Measurements from ENCODE around the gene SETD3. TPM values are rescaled to one million over a fixed set of nuclear protein-coding genes. Genes with fewer than 3 reads are reported as not detected.

The SETD3 gene
- polyA plus RNA-seq, 3 donors = 19.8 to 45.5 (median 37.8) TPM

DNA sequence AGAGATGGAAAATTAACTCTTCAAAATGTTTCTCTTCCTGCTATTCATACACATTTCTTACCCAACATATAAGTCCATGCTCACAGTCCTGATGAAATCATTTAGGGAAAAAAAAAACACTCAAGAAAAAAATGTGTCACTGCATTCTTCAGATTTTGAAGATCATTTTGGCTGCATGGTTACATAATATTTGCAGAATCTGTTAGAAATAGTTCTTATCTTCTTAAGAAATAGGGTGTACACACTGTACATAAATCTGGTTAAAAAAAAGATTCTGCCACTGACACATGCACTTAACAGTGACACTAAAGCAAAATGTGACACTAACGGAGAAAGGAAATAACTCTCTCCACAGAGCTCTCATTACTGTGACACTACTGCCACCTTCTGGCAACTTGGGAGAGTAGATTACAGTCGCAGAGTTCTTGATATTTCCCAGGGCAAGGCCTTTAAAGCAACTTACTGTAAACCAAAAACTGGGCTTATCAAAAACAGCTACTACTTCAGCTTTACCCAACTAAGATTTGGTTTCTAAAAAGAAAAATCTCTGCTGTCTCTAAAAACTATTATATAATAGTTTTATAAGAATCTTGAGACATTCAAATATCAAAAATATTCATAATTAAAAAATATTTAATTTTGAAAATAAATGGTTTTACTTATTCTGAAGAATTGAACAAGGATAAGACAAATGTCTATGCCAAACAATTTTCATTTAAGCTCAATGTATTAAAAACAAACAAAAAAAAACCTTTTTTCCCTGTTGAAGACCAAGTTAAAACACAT lies 65.0 kb downstream of the SETD3 start:
- 2 to 4% (median 2%) methylated on average over 2 of the region's 2 CpGs for WGBS, 3 donors
- H3K27ac ChIP-seq (ENCODE audit: low read depth, low read length) = no peak overlapping the region

DNA sequence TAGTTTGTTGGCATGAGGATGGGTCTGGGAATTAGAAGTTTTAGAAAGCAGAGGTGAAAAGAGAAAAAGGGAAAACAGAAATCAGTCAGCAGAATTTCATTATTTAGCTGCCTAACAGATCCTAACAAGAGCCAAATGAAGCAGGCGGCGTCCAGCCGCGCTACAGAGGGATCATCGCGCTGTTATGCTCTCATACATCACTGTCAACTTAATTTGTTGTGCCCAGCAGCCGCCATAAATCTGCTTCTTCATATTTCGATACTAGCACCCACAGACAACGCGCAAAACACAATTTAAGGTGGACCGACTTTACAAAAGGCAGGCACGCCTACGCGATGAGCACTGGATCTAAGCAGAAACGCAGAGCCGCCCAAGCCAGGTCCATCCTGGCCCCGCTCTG lies 66.7 kb downstream of the SETD3 start:
- WGBS, 3 donors = 93 to 95% (median 95%) methylated on average over 17 of the region's 17 CpGs
- H3K27ac ChIP-seq (ENCODE audit: low read depth, low read length) = no peak overlapping the region

DNA sequence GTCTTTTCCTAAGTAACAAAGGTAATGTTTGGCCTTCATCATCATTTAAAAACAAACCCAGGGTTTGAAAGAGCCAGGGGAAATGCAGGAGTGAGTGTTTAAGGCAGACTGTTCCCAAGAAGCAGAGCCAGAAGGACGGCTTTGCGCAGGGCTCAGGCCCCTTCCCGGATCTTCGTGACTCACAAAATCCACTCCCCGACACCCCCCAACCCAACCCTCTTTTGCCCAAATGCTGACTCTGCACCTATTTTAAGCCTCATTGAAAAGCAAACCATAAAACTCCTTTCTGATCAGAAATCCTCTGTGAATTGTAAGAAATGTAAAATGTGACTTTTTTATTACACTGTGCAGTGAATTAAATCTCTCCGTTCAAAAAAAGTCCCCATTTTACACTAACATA lies 67.5 kb downstream of the SETD3 start:
- no peak overlapping the region for H3K27ac ChIP-seq (ENCODE audit: low read depth, low read length)
- WGBS, 3 donors = 88 to 92% (median 91%) methylated on average over 6 of the region's 6 CpGs

GRCh38 chr14:99412117-99413061 lies 68.3 kb downstream of the SETD3 start:
- H3K27ac ChIP-seq (ENCODE audit: low read depth, low read length) = no peak overlapping the region
- 75 to 80% (median 80%) methylated on average over 17 of the region's 17 CpGs for WGBS, 3 donors

DNA sequence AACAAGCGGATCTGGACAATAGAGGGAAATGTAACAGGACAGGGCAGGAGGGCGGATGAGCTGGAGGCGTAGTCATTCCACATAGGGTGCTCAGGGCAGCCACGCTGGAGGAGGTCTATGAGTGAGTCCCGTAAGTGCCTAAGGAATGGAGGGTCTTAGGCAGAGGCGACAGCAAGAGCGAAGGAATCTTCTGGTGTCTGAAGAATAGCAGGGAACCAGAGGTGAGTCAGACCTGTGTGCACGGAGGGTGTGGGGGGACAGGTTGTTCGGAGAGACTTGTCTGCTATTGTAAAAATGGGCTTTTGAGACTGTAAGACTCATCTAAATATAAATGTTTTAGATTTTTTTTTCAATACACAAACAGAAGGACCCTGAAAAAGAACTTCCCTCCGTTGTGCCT lies 70.6 kb downstream of the SETD3 start:
- no peak overlapping the region for H3K27ac ChIP-seq (ENCODE audit: low read depth, low read length)
- WGBS, 3 donors = 93 to 96% (median 93%) methylated on average over 10 of the region's 10 CpGs

DNA sequence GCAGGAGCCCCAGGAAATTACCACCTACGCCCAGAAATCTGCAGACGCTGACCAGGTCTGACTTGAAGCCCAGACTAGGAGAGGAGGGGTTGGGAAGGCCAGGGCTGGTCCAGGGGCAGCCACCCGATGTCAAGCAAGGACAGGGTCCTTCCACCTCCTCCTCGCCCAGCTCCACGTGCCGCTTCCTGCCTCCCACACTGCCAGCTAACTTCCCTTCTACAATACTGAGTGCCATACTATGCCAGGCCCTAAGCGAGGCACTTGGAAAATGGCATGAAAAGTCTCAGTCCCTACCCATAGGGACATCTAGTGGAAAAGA lies 71.7 kb downstream of the SETD3 start:
- 88 to 92% (median 91%) methylated on average over 7 of the region's 7 CpGs for WGBS, 3 donors
- H3K27ac ChIP-seq (ENCODE audit: low read depth, low read length) = no peak overlapping the region

DNA sequence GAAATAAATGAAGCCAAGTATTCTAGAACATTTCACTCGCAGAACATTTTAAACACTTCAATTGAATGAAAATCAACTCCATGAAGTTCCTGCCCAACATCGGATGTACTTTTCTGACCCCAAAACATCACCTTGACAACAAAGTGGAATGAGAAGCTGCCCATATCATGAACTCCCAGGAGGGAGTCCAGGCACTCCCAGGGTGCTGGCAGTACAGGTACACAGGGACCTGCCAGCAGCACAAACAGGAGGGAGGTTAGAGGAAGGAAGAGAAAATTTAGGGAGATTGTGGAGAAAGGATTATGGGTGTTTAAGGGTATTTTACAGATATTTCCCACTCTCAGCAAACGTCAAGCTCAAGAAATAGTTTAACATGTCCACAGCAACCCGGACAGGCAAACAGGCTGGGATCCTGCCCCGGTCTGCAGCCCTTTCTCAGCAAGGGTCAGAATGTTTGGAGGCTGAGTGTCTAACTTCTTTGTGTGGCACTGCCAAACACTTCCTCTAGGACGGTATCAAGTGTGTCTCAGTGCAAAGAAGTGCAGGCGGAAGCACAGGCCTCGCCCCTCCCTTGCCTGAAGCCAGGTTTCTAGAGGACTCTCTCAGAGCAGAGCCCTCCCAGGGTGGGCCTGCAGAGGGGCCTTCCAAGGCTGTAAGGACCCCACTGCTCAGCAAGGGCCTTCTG lies 72.2 kb downstream of the SETD3 start:
- 87 to 89% (median 88%) methylated on average over 8 of the region's 8 CpGs for WGBS, 3 donors
- no peak overlapping the region for H3K27ac ChIP-seq (ENCODE audit: low read depth, low read length)

- 88 to 97% (median 92%) methylated on average over 11 of the region's 11 CpGs for WGBS, 3 donors
- H3K27ac ChIP-seq (ENCODE audit: low read depth, low read length) = no peak overlapping the region
Measured at GRCh38 chr14:99407416-99407815, 73.2 kb downstream of the SETD3 start.

GRCh38 chr14:99402950-99403349 lies 77.7 kb downstream of the SETD3 start:
- H3K27ac ChIP-seq (ENCODE audit: low read depth, low read length) = no peak overlapping the region
- 90 to 94% (median 91%) methylated on average over 10 of the region's 10 CpGs for WGBS, 3 donors

DNA sequence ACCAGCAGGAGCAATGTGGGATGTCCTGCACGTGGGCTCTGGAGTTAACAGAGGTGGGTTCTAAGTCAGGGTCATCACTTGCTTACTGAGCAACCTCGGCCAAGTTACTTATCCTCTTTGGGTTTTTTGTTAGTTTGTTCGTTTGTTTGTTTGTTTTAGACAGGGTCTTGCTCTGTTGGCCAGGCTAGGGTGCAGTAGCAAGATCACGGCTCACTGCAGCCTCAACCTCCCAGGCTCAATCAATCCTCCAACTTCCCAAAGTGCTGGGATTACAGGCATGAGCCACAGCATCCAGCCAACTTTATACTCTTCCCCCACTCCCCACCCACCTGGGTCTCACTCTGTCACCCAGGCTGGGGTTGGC lies 78.4 kb downstream of the SETD3 start:
- H3K27ac ChIP-seq (ENCODE audit: low read depth, low read length) = no peak overlapping the region
- 79 to 88% (median 80%) methylated on average over 4 of the region's 4 CpGs for WGBS, 3 donors

- H3K27ac ChIP-seq (ENCODE audit: low read depth, low read length) = no peak overlapping the region
- 44 to 70% (median 54%) methylated on average over 5 of the region's 5 CpGs for WGBS, 3 donors
Measured at GRCh38 chr14:99401621-99402284, 78.9 kb downstream of the SETD3 start.

GRCh38 chr14:99401211-99401610 lies 79.4 kb downstream of the SETD3 start:
- WGBS, 3 donors = 75 to 82% (median 77%) methylated on average over 4 of the region's 4 CpGs
- H3K27ac ChIP-seq (ENCODE audit: low read depth, low read length) = no peak overlapping the region

- 86 to 94% (median 94%) methylated on average over 2 of the region's 2 CpGs for WGBS, 3 donors
- no peak overlapping the region for H3K27ac ChIP-seq (ENCODE audit: low read depth, low read length)
Measured at GRCh38 chr14:99397698-99398097, 83.0 kb downstream of the SETD3 start.

DNA sequence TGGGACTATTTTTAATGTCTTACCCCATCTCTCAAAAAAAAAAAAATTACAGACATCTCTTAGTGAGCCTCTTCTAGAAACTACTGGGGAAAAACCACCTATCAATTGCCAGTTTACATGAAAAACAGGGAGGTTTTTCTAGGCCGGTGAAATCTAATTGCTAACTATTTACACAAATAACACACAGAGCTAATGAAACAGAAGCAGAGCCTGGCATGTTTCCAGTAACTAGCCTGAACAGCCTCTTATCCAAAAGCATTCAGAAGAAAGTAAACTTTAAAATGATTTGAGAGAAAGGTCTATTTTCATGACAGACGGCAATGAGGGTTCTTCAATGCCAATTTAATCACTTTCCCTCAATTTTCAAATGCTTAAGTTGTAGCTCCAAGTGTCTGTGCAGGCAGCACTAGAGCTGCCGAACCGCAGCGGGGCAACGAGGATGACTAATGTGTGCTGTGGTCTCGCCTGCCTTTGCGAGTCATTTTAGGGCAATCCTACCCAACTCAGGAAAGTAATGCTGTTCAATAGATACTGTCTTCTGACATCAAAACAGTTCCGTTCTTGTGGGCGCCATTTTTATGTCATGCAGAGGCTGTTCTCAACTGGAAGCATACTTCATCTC lies 84.6 kb downstream of the SETD3 start:
- 80 to 89% (median 86%) methylated on average over 10 of the region's 10 CpGs for WGBS, 3 donors
- H3K27ac ChIP-seq (ENCODE audit: low read depth, low read length) = no peak overlapping the region

DNA sequence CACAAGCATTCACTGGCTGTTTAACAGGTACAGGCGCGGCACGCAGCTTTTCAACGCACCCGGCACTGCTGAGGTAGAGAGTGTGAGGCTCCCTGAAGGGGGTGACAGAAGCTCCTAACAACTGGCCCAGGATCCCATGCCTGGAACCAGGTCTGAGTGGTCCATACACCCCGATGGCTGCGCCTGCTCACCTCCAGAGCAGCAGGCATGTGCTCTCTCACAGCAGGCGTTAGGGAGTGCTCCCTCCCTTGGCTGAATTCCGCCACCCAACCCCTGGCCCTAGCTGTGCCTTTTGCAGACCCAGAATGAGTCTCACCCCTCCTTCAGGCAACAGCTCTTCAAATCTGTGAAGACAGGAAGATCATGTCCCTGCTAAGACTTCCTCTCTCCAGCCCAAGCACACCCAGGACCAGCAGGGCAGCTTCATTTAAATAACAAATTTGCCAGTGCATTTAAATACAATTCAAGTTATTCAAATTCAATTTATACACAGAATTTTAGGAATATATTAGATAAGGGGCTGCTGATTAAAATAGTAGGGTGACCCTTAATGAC lies 86.0 kb downstream of the SETD3 start:
- H3K27ac ChIP-seq (ENCODE audit: low read depth, low read length) = no peak overlapping the region
- 91 to 98% (median 94%) methylated on average over 9 of the region's 9 CpGs for WGBS, 3 donors

- no peak overlapping the region for H3K27ac ChIP-seq (ENCODE audit: low read depth, low read length)
- 72 to 76% (median 73%) methylated on average over 12 of the region's 12 CpGs for WGBS, 3 donors
Measured at GRCh38 chr14:99393059-99393655, 87.5 kb downstream of the SETD3 start.

GRCh38 chr14:99391671-99392070 lies 89.0 kb downstream of the SETD3 start:
- H3K27ac ChIP-seq (ENCODE audit: low read depth, low read length) = no peak overlapping the region
- WGBS, 3 donors = 63 to 75% (median 71%) methylated on average over 13 of the region's 13 CpGs

All from adipose tissue (tissue), 3 donors.